GM23338 (cell line): ENCODE measurements around the gene FICD.

ENCODE experiments used
- CREB1 ChIP-seq: fragments of 250-450 bp; sonication (Bioruptor Pico); IDR thresholded peaks from 2 replicates; pipeline ENCODE4 v1.5.0; 2020; ENCODE audit warnings: low read depth, mild to moderate bottlenecking, moderate library complexity
- CTCF ChIP-seq, 2 experiments: fragments of 200-600 bp in 1 of 2; sonication (generic) in 1 of 2; conservative IDR thresholded peaks; 2 replicates each; pipeline versions ENCODE4 v1.5.1 to v1.6.1; 2016 to 2017; ENCODE audit warnings: antibody characterized with exemption in 2 of 2, low read depth in 2 of 2, mild to moderate bottlenecking in 2 of 2, moderate library complexity in 1 of 2
- EZH2 ChIP-seq: fragments of 200-600 bp; sonication (generic); IDR thresholded peaks from one replicate; pipeline ENCODE4 v1.8.0; 2017; ENCODE audit warnings: antibody characterized with exemption, mild to moderate bottlenecking, low read depth; ENCODE audit not compliant: unreplicated experiment
- EZH2phosphoT487 ChIP-seq: fragments of 200-600 bp; sonication (generic); IDR thresholded peaks from one replicate; pipeline ENCODE4 v1.8.1; 2018; ENCODE audit warnings: antibody characterized with exemption; ENCODE audit not compliant: unreplicated experiment
- JUNB ChIP-seq: IDR thresholded peaks from one replicate; pipeline ENCODE4 v1.6.1; 2016; ENCODE audit warnings: antibody characterized with exemption; ENCODE audit not compliant: unreplicated experiment
- POLR2AphosphoS5 ChIP-seq: IDR thresholded peaks from 2 replicates; pipeline ENCODE4 v1.6.1; 2016; ENCODE audit warnings: antibody characterized with exemption, low read depth
- TF ChIP-seq, protein P1 (sequence below): IDR thresholded peaks from 2 replicates; pipeline ENCODE4 v1.6.1; 2016; ENCODE audit warnings: antibody characterized with exemption
- TF ChIP-seq, protein P2 (sequence below): IDR thresholded peaks from one replicate; pipeline ENCODE4 v1.6.1; 2018; ENCODE audit warnings: antibody characterized with exemption; ENCODE audit not compliant: unreplicated experiment

- TF ChIP-seq CTCF (conservative IDR thresholded peaks at IDR 0.05; ENCODE audit: low read depth in 2 of 2) (no peak), POLR2AphosphoS5 (no peak), JUNB (no peak), EZH2 (no peak), CREB1 (CRISPR knock-in tag) (no peak), EZH2phosphoT487 (no peak)
- TF ChIP-seq, protein P1, sequence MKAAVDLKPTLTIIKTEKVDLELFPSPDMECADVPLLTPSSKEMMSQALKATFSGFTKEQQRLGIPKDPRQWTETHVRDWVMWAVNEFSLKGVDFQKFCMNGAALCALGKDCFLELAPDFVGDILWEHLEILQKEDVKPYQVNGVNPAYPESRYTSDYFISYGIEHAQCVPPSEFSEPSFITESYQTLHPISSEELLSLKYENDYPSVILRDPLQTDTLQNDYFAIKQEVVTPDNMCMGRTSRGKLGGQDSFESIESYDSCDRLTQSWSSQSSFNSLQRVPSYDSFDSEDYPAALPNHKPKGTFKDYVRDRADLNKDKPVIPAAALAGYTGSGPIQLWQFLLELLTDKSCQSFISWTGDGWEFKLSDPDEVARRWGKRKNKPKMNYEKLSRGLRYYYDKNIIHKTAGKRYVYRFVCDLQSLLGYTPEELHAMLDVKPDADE, result no peak
- TF ChIP-seq, protein P2, sequence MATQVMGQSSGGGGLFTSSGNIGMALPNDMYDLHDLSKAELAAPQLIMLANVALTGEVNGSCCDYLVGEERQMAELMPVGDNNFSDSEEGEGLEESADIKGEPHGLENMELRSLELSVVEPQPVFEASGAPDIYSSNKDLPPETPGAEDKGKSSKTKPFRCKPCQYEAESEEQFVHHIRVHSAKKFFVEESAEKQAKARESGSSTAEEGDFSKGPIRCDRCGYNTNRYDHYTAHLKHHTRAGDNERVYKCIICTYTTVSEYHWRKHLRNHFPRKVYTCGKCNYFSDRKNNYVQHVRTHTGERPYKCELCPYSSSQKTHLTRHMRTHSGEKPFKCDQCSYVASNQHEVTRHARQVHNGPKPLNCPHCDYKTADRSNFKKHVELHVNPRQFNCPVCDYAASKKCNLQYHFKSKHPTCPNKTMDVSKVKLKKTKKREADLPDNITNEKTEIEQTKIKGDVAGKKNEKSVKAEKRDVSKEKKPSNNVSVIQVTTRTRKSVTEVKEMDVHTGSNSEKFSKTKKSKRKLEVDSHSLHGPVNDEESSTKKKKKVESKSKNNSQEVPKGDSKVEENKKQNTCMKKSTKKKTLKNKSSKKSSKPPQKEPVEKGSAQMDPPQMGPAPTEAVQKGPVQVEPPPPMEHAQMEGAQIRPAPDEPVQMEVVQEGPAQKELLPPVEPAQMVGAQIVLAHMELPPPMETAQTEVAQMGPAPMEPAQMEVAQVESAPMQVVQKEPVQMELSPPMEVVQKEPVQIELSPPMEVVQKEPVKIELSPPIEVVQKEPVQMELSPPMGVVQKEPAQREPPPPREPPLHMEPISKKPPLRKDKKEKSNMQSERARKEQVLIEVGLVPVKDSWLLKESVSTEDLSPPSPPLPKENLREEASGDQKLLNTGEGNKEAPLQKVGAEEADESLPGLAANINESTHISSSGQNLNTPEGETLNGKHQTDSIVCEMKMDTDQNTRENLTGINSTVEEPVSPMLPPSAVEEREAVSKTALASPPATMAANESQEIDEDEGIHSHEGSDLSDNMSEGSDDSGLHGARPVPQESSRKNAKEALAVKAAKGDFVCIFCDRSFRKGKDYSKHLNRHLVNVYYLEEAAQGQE, result no peak
These were observed 41.5 kb upstream of the FICD start for GRCh38 chr12:108473400-108474055.
